ENCODE measurements around the gene CCDC85B. TPM values are rescaled to one million over a fixed set of nuclear protein-coding genes. Genes with fewer than 3 reads are reported as not detected.

Gene CCDC85B
- total RNA-seq, 1 donor from 2014 or later, result 129 TPM

GRCh38 chr11:65931773-65932557, 41.5 kb downstream of the CCDC85B start:
- DNase-seq (ENCODE audit: low read depth, low spot score), result no peak

- DNase-seq (ENCODE audit: low read depth, low spot score), result no peak
Observed at GRCh38 chr11:65932558-65932919, 42.1 kb downstream of the CCDC85B start.

DNA sequence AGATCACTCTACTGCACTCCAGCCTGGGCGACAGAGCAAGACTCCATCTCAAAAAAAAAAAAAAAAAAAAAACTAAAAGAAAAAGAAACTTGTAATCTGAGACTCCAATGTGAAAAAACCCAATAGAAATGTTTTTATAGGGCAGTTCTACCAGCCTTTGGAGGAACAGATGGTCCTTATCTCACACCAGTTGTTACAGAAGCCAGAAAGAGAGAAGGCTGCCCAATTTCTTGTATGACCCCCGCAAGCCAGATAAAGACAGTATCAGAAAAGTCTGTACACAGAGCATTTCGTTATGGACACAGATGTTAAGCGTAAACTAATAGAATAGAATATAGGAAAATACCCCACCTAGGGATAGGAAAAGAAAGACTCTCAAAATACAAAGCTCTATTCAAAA, 43.5 kb downstream of the CCDC85B start:
- no peak for DNase-seq (ENCODE audit: low read depth, low spot score)

DNA sequence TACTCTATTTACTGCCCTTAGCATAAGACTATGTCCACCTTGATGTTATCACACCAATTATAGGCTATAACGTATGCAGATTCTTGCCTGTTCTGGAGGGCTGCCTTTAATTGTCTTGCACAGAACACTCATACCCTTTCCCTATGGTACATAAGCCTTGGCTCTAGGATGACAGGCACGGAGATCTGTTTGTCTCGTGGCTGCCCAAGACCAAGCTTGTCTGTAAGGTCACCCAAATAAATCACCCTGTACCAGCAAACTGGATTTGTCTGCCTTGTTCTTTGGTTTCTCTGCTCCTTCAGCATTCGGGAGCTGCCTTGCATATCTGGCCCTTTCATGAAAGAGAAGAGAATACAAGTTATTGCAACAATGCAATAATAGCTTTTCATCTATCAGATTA, 47.3 kb downstream of the CCDC85B start:
- DNase-seq (ENCODE audit: low read depth, low spot score), result no peak

Other genes with a start within 250 kb of the CCDC85B start
- 20.0 and 22.5 TPM in 2 replicates for gene RELA, start 227.8 kb upstream of the CCDC85B start, total RNA-seq
- gene KAT5, start 178.4 kb upstream of the CCDC85B start, total RNA-seq, result 35.5 and 37.7 TPM in 2 replicates
- gene RNASEH2C, start 169.9 kb upstream of the CCDC85B start, total RNA-seq, result 38.1 and 46.3 TPM in 2 replicates
- 7.6 and 8.6 TPM in 2 replicates for gene AP5B1, start 109.7 kb upstream of the CCDC85B start, total RNA-seq
- not detected in 2 replicates for gene OVOL1, start 103.6 kb upstream of the CCDC85B start, total RNA-seq
- 0.14 and 0.79 TPM in 2 replicates for gene SNX32, start 56.7 kb upstream of the CCDC85B start, total RNA-seq
- 1,363 and 1,402 TPM in 2 replicates for gene CFL1, start 32.5 kb upstream of the CCDC85B start, total RNA-seq
- 50.7 and 52.8 TPM in 2 replicates for gene MUS81, start 30.2 kb upstream of the CCDC85B start, total RNA-seq
- gene EFEMP2, start 17.9 kb upstream of the CCDC85B start, total RNA-seq, result 23.9 and 32.8 TPM in 2 replicates
- gene CTSW, start 10.8 kb upstream of the CCDC85B start, total RNA-seq, result 0.07 TPM in 1 of 2 replicates, not detected in the other
- gene FIBP, start 2.2 kb upstream of the CCDC85B start, total RNA-seq, result 152 and 229 TPM in 2 replicates
- gene FOSL1, start 9.7 kb downstream of the CCDC85B start, total RNA-seq, result 11.5 and 16.4 TPM in 2 replicates
- 15.2 and 17.3 TPM in 2 replicates for gene C11orf68, start 28.4 kb downstream of the CCDC85B start, total RNA-seq
- gene DRAP1, start 28.8 kb downstream of the CCDC85B start, total RNA-seq, result 150 and 187 TPM in 2 replicates
- gene TSGA10IP, start 54.8 kb downstream of the CCDC85B start, total RNA-seq, result not detected in 2 replicates
- gene SART1, start 71.1 kb downstream of the CCDC85B start, total RNA-seq, result 52.8 and 60.4 TPM in 2 replicates
- 34.0 and 47.6 TPM in 2 replicates for gene EIF1AD, start 111.5 kb downstream of the CCDC85B start, total RNA-seq
- gene BANF1, start 111.8 kb downstream of the CCDC85B start, total RNA-seq, result 38.8 and 45.2 TPM in 2 replicates
- gene CST6, start 121.3 kb downstream of the CCDC85B start, total RNA-seq, result 0.26 and 0.49 TPM in 2 replicates
- gene CATSPER1, start 135.8 kb downstream of the CCDC85B start, total RNA-seq, result 0.11 and 0.20 TPM in 2 replicates
- 0.07 and 0.14 TPM in 2 replicates for gene GAL3ST3, start 158.5 kb downstream of the CCDC85B start, total RNA-seq
- 107 and 129 TPM in 2 replicates for gene SF3B2, start 161.7 kb downstream of the CCDC85B start, total RNA-seq
- 17.5 and 21.9 TPM in 2 replicates for gene PACS1, start 179.6 kb downstream of the CCDC85B start, total RNA-seq

All from pulmonary artery endothelial cell (primary cell).